KMS-11 (cell line): Measurements from ENCODE around the gene DPP4.

Source experiments
- H2AFZ ChIP-seq: fragments of 200-600 bp; sonication (generic); 2 replicates; pipeline ENCODE4 v1.6.1; 2016; ENCODE audit warnings: antibody characterized with exemption, mixed run types, low read depth
- H3K27ac ChIP-seq: fragments of 200-600 bp; sonication (generic); 2 replicates; pipeline ENCODE4 v1.6.1; 2016; ENCODE audit warnings: mild to moderate bottlenecking, mixed run types
- H3K27me3 ChIP-seq: fragments of 200-600 bp; sonication (generic); 2 replicates; pipeline ENCODE4 v1.6.1; 2017; ENCODE audit warnings: mild to moderate bottlenecking, low read depth, mixed run types, moderate library complexity; ENCODE audit not compliant: insufficient read depth
- H3K36me3 ChIP-seq: fragments of 200-600 bp; sonication (generic); 2 replicates; pipeline ENCODE4 v1.6.1; 2017; ENCODE audit warnings: mild to moderate bottlenecking, mixed run types; ENCODE audit not compliant: insufficient read depth
- H3K4me1 ChIP-seq: fragments of 200-600 bp; sonication (generic); 2 replicates; pipeline ENCODE4 v1.6.1; 2016; ENCODE audit warnings: mild to moderate bottlenecking, low read depth, mixed run types; ENCODE audit not compliant: poor library complexity, severe bottlenecking
- H3K4me2 ChIP-seq: fragments of 200-600 bp; sonication (generic); 2 replicates; pipeline ENCODE4 v1.7.0; 2016; ENCODE audit warnings: mild to moderate bottlenecking, mixed run types
- H3K4me3 ChIP-seq: fragments of 200-600 bp; sonication (generic); IDR thresholded peaks from 2 replicates; pipeline ENCODE4 v1.6.1; 2017; ENCODE audit warnings: low read depth, low read length, mixed read lengths; ENCODE audit not compliant: insufficient read depth
- H3K79me2 ChIP-seq: fragments of 200-600 bp; sonication (generic); 2 replicates; pipeline ENCODE4 v1.6.1; 2016; ENCODE audit warnings: low read depth, mixed run types; ENCODE audit not compliant: insufficient read depth
- H3K9ac ChIP-seq: fragments of 200-600 bp; sonication (generic); 2 replicates; pipeline ENCODE4 v1.6.1; 2016; ENCODE audit warnings: mild to moderate bottlenecking, mixed run types
- H4K20me1 ChIP-seq: fragments of 200-600 bp; sonication (generic); 2 replicates; pipeline ENCODE4 v1.6.1; 2016; ENCODE audit warnings: mild to moderate bottlenecking, mixed run types; ENCODE audit not compliant: insufficient read depth
- TF ChIP-seq, protein P1 (sequence below): fragments of 200-600 bp; sonication (generic); conservative IDR thresholded peaks from 2 replicates; pipeline ENCODE4 v1.6.1; 2017; ENCODE audit warnings: low read depth, mild to moderate bottlenecking, antibody characterized with exemption, low read length, moderate library complexity, mixed read lengths

Gene DPP4

DNA sequence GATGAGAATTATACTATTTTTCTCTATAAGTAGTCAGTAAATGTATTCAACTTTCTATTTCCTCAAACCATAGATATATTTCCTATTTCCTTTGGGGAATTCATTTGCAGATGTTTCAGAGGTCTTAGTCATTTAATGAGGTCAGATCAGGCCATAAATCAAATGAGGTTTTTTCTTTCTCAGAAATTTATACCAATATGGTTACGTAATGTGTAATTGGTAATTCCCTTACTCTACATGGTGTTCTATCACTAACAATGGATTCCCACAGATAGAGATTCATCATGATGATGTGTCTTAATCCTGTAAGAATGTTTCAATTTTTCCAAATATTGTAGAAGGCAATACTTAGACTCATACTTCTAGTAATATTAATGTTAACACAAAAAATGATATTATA is 108.0 kb downstream of the DPP4 start:
- no peaks in the 10 kb centered on the region for H4K20me1 ChIP-seq
- H3K36me3 ChIP-seq, result no peaks in the 10 kb centered on the region
- no peak overlapping the region for H3K9ac ChIP-seq
- no peaks in the 10 kb centered on the region for H3K4me1 ChIP-seq
- no peak overlapping the region for H3K4me3 ChIP-seq
- H3K79me2 ChIP-seq, result no peaks in the 10 kb centered on the region
- H2AFZ ChIP-seq, result no peak overlapping the region
- no peak overlapping the region for H3K4me2 ChIP-seq
- no peaks in the 10 kb centered on the region for H3K27me3 ChIP-seq
- TF ChIP-seq, protein P1, sequence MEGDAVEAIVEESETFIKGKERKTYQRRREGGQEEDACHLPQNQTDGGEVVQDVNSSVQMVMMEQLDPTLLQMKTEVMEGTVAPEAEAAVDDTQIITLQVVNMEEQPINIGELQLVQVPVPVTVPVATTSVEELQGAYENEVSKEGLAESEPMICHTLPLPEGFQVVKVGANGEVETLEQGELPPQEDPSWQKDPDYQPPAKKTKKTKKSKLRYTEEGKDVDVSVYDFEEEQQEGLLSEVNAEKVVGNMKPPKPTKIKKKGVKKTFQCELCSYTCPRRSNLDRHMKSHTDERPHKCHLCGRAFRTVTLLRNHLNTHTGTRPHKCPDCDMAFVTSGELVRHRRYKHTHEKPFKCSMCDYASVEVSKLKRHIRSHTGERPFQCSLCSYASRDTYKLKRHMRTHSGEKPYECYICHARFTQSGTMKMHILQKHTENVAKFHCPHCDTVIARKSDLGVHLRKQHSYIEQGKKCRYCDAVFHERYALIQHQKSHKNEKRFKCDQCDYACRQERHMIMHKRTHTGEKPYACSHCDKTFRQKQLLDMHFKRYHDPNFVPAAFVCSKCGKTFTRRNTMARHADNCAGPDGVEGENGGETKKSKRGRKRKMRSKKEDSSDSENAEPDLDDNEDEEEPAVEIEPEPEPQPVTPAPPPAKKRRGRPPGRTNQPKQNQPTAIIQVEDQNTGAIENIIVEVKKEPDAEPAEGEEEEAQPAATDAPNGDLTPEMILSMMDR, result no peak
- H3K27ac ChIP-seq, result no peak overlapping the region

DNA sequence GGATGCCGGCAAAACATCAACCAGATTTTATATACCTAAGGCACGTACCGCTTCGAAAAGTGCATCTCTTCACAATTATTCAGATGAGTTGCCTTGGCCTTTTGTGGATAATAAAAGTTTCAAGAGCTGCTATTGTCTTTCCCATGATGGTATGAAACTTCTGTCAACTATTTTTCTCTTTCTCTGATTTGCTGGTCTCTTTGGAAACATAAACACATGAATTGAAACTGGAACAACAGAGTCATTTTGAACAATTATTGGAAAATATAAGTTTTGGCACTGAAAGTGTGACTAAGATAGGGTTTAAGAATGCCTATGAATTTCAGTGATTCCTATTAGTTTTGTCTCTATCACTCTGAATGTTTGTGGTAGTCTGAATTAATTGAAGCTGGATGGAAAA is 109.9 kb downstream of the DPP4 start:
- Histone ChIP-seq H3K79me2 (no peaks in the 10 kb centered on the region), H3K27me3 (no peaks in the 10 kb centered on the region), H3K36me3 (no peaks in the 10 kb centered on the region), H3K4me2 (no peak overlapping the region), H4K20me1 (no peaks in the 10 kb centered on the region), H3K4me1 (no peaks in the 10 kb centered on the region), H3K27ac (no peak overlapping the region), H3K4me3 (no peak overlapping the region), H2AFZ (no peak overlapping the region), H3K9ac (no peak overlapping the region)
- TF ChIP-seq, protein P1, result no peak

DNA sequence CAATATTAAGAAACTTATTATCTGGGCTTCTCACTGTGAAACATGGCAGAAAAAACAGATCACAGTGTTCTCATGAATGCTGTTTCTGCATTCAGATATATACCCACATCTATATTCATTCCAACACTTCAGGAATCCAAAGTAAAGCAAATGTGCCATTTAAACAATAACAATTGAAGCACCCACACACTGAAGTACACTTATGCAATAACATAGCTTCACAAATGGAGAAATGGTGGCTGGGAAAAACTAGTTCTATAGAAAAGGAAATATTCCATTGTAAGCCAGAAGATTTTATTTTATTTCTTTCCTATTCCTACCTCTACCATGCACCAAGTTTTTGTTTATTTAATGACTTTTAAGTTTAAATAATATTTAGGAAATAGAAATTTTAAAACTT is 111.9 kb downstream of the DPP4 start:
- H3K79me2 ChIP-seq, result no peaks in the 10 kb centered on the region
- no peaks in the 10 kb centered on the region for H3K4me1 ChIP-seq
- no peak overlapping the region for H3K9ac ChIP-seq
- H3K36me3 ChIP-seq, result no peaks in the 10 kb centered on the region
- H3K27ac ChIP-seq, result no peak overlapping the region
- no peak overlapping the region for H3K4me2 ChIP-seq
- H2AFZ ChIP-seq, result no peak overlapping the region
- H3K27me3 ChIP-seq, result no peaks in the 10 kb centered on the region
- no peak overlapping the region for H3K4me3 ChIP-seq
- TF ChIP-seq, protein P1, result no peak
- no peaks in the 10 kb centered on the region for H4K20me1 ChIP-seq

DNA sequence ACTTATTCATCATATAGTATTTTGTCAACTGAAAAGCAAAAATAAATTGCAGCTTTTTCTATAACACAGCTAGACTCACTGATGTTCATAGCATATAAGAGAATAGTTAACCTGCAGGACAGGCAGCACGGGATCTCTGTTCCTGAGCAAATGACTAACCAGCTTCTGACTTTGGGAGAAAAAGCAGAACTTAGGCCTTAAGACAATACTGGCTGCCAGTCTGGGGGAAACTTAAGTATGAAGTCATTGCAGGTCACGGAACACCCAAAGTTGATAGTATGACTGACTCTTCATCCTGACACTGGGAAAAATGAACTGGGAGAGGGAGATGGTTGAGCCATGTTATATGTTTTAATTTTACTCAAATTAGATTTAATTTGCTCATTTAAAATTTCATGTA is 113.0 kb downstream of the DPP4 start:
- Histone ChIP-seq H2AFZ (no peak overlapping the region), H3K4me3 (no peak overlapping the region), H3K9ac (no peak overlapping the region), H3K4me2 (no peak overlapping the region), H3K27ac (no peak overlapping the region), H4K20me1 (no peaks in the 10 kb centered on the region), H3K36me3 (no peaks in the 10 kb centered on the region), H3K4me1 (no peaks in the 10 kb centered on the region), H3K79me2 (no peaks in the 10 kb centered on the region), H3K27me3 (no peaks in the 10 kb centered on the region)
- TF ChIP-seq, protein P1, result no peak

DNA sequence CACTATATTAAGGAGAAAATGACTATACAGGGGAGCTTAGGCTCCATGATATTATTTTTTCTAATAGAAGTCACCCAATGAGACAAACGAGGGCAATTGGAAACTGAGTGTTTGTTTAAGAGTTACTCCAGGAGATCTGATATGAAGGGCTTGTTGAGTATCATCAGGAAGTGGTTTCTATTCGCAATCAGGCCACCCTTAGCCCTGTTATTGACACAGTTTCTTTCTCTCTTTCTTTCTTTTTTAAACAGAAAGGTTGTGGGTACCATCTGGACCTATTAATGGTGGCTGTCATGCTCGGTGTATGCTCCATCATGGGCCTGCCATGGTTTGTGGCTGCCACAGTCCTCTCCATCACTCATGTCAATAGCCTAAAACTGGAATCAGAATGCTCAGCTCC is 117.3 kb downstream of the DPP4 start:
- H2AFZ ChIP-seq, result no peak overlapping the region
- no peak overlapping the region for H3K4me2 ChIP-seq

More for the DNA sequence above, 117.3 kb downstream of the DPP4 start:
- H3K27ac ChIP-seq, result no peak overlapping the region
- no peak overlapping the region for H3K9ac ChIP-seq
- no peaks in the 10 kb centered on the region for H3K27me3 ChIP-seq
- H3K4me3 ChIP-seq, result no peak overlapping the region
- H3K4me1 ChIP-seq, result no peaks in the 10 kb centered on the region
- H3K79me2 ChIP-seq, result no peaks in the 10 kb centered on the region
- H3K36me3 ChIP-seq, result no peaks in the 10 kb centered on the region
- no peaks in the 10 kb centered on the region for H4K20me1 ChIP-seq
- TF ChIP-seq, protein P1, result no peak
